NAMALWA (cell line): Measurements from ENCODE around the gene NUPR1.
"Not testable (repeated sequence)": the region's sequence is repeated elsewhere in the genome, so short reads cannot be mapped to it uniquely, and the experiment has no call there.

Source experiments
- DNase-seq: peaks from one replicate; pipeline ENCODE4 v3.0.0-alpha.2; 2015; ENCODE audit warnings: low spot score

Gene NUPR1

DNA sequence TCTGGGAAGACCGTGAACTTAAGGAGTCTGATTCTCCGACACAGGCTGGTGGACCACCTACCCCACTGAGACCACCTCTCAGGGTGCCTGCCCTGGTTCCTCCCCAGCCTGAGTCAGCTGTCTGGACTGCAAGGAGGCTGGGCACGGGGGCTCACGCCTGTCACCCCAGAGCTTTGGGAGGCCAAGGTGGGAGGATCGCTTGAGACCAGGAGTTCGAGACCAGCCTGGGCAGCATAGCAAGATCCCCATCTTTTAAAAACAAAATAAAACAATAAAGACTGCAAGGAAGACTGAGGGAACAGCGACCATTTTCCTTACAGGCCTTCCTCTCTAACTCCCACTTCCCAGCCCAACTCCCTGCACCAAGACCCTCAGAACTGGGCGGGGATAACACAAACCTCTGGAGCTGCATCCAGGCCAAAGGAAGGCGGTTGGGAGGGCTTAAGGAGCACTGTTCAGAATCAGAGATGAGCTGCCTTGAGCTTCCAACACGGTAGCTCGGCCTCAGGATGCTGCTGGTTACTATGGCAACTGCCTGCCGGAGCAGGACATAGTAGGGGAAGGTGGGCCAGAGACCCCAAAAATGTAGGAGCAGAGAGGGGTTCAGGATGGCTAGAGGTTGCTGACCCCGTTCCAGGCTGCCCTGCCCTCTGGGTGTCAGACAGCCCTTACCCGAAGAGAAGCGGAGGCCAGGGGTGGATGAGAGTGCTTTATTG, 40.0 kb downstream of the NUPR1 start:
- no peak for DNase-seq

DNA sequence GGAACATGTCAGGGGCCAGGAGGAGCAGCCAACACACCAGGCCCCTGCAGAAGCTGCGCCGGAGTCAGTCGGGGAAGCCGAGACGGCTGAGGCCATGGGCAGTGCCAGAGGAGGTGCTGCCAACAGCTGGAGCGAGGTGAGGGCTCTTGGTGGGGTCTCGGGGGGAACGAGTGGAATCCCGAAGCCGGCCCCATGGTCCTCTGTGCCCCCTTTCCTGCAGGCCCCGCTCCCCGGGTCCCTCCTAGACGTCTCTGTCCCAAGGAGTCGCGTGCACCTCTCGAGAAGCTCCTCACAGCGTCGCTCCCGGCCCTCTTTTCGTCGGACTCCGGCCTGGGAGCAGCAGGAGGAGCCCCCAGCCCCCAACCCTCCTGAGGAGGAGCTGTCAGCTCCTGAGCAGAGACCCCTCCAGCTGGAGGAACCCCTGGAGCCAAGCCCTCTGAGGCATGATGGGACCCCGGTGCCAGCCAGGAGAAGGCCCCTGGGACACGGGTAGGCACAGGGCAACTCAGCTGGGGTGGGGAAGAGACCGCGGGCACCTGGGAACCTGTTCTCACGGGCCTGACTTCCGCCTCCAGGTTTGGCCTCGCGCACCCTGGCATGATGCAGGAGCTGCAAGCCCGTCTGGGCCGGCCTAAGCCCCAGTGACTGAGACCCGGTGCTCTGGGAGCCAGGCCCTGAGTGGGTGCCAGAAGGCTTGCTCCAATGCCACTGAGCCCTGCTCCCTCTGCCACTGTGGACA, 40.7 kb downstream of the NUPR1 start:
- no peak for DNase-seq

DNA sequence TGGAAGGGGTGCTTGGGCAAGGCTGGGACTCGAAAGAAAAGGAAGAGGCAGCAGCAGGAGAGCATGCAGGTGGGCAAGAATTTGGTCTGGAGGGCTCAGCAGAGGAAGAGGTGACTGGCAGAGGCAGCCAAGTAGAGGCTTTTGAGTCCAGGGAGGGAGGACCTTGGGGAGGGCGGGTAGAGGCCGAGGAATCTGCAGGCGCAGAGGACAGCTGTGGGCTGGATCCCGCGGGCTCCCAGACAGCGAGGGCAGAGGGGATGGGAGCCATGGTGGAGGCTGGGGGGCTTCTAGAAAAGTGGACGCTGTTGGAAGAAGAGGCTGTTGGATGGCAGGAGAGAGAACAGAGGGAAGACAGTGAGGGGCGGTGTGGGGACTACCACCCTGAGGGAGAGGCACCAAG, 41.4 kb downstream of the NUPR1 start:
- no peak for DNase-seq

DNA sequence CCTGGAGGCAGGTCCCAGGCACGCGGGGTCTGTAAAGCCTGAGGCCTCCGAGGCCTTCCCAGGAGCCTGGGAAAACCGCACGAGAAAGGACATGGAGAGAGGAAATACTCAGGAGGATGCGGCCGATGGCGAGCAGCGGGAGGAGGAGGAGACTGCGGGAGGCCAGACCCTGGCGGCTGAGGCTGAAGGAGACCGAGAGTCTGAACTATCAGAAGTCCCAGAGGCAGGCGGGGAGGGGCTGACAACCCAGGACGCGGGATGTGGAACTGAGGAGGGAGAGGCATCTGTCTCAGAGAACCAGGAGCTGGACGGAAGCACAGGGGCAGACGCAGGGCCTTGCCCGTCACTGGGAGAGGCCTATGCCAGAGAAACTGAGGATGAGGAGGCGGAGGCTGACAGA, 41.9 kb downstream of the NUPR1 start:
- DNase-seq: no peak

DNA sequence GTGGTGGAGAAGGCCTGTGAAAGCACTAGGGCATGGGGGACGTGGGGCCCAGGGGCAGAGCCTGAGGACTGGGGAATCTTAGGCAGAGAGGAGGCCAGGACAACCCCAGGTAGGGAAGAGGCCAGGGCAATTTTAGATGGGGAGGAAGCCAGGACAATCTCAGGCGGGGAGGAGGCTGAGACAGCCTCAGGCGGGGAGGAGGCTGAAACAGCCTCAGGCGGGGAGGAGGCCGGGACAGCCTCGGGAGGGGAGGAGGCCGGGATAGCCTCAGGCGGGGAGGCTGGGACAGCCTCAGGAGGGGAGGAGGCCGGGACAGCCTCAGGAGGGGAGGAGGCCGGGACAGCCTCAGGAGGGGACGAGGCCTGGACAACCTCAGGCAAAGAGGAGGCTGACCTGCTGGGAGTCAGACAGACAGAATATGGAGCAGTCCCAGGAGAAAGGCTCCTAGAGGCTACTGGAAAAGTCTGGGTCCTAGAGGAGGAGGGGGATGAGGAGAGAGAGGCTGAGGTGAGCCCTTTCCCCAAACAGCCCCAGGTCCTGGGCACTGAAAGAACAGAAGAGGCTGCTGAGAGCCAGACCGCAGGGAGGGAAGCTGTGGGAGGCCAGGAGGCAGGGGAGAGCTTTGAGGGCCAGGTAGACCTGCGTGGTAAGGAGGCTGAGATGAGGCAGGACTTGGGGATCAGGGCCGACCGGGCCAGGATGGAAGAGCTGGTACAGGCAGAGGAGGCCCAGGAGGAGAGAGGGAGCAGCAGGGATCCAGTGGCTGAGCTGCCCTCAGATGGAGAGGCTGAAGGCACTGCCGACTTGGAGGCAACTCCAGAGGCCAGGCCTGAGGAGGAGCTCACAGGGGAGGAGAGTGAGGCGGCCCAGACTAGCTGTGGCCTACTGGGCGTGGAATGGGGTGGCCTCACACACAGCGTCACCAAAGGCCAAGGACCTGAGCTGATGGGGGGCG, 42.7 kb downstream of the NUPR1 start:
- DNase-seq: no peak

DNA sequence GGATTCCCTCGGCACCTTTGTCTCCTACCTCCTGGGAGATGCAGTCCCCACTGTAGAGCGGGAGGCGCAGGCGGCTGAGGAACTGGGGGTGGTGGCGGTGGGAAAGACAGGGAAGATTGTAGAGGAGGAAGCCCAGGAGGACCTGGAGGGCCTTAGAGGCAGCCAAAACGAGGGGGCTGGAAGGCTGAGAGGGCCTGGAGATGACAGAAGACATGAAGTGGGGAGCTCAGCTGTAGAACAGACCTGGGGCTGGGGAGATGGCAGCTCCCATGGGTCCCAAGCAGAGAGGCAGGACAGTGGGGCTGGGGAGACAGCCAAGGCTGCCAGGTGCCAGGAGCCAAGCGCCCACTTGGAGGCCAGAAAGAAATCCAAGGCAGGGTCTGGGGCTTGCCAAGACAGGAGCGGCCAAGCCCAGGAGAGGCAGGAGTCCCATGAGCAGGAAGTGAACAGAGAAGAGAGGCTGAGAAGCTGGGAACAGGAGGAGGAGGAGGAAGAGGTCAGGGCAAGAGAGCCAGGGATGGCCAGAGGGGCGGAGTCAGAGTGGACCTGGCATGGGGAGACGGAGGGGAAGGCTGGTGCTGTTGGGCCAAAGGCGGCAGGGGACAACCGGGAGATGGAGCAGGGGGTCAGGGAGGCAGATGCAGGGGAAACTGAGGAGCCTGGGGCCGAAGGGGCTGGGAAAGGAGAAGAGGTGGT, 43.5 kb downstream of the NUPR1 start:
- no peak for DNase-seq

DNA sequence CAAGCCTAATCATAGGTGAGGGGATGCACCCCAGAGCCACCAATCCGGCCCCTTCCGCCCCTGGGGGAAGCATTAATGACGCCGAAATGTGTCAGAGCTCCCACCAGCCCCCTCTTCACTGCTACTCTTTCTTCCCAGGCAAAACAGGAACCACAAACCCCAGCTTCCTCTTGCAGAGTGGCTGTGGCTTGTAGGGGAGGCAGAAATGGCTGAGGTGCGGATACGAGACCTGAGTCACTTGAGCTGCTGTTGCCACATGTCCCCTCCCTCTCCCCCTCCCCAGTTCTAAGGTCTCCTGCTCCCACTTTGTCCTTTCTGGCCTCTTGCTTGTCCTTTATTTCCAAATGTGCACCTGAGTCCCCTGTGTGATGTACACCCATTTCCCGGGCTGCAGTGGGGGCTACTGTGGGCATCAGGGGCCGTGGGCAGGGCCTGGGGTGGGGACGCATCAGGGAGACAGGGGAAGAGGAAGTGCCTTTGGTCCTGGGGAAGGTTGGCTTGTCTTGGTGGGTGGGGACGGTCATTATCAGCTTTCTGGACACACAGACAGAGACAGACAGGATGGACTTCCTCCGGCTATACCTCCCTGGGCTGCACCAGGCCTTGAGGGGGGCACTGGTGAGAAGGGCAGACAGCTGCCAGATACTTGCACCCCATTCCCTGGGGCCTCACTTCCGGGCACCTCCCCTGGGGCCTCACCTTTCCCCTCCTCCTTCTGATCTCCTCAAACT, 44.5 kb downstream of the NUPR1 start, which contains the start of gene APOBR:
TSS of gene APOBR (plus strand) at position 523 of the 731 bp plus-strand sequence. CDS start at position 562, 39 bp downstream.
- peak; percentile 84 for DNase-seq

DNA sequence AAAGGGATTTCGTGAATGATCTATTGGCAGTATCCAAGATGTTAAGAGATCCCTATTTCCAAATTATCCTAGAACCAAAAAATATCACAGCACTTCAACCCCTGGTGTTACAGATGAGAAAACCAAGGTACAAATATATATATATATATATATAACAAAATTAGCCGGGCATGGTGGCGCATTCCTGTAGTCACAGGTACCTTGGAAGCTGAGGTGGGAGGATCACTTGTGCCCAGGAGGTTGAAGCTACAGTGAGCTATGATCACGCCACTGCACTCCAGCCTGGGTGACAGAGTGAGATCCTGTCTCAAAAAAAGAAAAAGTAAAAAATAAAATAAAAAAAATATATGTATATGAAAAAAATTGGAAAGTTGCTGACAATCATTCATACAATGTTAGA, 46.3 kb downstream of the NUPR1 start:
- no peak for DNase-seq

DNA sequence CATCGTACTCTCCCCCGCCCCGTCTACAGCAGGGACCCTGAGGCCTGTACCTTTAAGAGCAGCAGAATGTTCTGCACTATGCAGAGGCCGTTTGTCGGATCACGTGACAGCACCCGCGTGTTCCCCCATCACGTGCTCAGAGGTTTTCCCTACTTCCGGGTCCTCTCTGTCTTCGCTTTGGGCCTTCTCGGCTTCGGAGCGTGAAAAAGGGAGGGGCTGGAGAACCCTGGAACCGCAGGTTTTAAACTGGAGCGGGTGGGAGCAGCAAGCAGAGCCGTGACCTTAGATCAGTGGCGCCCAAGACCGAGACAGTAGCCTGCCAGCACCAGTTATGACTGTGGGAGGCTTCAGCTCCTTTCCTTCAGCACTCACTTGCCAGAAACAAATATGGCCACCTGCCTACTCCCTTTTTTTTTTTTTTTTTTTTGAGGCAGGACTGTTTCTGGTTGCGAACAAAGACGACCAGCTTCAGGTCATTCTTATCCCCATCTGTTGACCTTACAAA, 46.8 kb downstream of the NUPR1 start, which contains the start of gene CLN3:
TSS of gene CLN3 (minus strand) at position 105 of the 505 bp plus-strand sequence. CDS start 315 bp downstream, outside the sequence.
- DNase-seq: peak; percentile 96

DNA sequence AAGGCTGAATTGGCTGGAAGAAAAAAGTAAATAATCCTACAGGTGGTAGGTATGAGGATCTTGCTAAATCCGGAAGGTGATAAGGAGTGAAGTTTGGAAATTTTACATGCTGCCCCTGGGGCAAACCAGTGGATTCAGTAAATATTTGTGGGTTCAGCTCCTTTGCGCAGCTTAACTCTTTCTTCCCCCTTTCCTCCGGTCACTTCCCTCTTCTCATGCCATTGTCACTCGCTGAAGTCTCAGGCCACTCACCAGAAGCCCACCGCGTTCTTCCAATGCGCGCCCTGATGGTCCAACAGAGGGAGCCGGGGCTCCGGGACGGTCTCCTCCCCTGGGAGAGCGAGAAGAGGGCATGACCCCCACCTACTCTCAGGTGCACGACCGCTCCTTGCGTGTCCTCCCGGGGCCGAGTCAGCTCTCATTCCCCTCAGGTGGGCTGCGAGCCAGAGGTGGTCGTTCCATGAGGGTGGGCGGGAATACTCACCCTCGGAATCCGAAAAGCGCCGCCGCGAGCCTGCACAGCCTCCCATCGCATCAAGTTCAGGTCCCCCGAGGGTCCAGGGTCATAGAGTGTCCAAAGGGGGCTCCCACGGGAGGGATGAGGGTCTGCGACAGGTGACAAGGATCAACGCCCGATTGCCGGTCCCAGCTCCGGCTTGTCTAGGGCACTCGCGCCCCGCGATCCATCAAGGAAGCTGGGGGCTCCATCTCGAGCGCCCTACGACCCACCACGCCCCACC, 47.4 kb downstream of the NUPR1 start:
- peak; percentile 50 for DNase-seq

DNA sequence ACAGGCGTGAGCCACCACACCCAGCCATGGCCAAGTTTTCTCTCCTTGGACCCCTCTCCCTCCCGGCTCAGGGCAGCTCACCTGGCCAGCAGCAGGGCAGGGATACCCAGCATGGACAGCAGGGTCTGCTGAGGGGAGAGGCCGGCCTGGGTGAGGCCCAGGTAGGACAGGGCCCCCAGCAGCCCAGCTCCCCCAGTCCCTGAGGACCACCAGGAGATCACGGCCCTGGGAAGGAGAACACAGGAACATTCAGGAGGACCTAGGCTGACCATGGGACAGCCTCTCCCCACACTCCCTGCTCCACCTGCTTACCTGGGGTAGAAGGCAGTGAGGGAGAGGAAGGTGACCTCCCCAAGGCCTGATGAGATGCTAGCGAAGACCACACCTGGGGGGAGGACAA, 52.5 kb downstream of the NUPR1 start:
- DNase-seq: no peak

DNA sequence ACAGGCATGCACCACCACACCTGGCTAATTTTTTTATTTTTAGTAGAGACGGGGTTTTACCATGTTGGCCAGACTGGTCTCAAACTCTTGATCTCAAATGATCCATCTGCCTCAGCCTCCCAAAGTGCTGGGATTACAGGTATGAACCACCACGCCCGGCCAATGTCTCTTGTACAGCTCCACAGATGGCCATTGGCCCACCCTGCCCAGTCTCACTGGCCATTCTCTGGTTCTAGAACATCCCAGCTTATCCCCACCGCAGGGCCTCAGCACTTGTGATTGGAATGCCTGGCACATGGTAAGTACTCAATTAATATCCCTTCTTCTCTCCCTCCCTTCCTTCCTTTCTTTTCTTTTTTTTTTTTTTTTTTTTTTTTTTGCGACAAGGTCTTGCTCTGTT, 55.4 kb downstream of the NUPR1 start:
- DNase-seq: not testable (repeated sequence)
